ENCODE results near the gene GANC.
A peak's percentile ranks its signal among the peaks of the same experiment; 100 is the strongest.
"Not testable (repeated sequence)": the region's sequence is repeated elsewhere in the genome, so short reads cannot be mapped to it uniquely, and the experiment has no call there.

The GANC gene, protein sequence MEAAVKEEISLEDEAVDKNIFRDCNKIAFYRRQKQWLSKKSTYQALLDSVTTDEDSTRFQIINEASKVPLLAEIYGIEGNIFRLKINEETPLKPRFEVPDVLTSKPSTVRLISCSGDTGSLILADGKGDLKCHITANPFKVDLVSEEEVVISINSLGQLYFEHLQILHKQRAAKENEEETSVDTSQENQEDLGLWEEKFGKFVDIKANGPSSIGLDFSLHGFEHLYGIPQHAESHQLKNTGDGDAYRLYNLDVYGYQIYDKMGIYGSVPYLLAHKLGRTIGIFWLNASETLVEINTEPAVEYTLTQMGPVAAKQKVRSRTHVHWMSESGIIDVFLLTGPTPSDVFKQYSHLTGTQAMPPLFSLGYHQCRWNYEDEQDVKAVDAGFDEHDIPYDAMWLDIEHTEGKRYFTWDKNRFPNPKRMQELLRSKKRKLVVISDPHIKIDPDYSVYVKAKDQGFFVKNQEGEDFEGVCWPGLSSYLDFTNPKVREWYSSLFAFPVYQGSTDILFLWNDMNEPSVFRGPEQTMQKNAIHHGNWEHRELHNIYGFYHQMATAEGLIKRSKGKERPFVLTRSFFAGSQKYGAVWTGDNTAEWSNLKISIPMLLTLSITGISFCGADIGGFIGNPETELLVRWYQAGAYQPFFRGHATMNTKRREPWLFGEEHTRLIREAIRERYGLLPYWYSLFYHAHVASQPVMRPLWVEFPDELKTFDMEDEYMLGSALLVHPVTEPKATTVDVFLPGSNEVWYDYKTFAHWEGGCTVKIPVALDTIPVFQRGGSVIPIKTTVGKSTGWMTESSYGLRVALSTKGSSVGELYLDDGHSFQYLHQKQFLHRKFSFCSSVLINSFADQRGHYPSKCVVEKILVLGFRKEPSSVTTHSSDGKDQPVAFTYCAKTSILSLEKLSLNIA (N-terminal part only)

DNA sequence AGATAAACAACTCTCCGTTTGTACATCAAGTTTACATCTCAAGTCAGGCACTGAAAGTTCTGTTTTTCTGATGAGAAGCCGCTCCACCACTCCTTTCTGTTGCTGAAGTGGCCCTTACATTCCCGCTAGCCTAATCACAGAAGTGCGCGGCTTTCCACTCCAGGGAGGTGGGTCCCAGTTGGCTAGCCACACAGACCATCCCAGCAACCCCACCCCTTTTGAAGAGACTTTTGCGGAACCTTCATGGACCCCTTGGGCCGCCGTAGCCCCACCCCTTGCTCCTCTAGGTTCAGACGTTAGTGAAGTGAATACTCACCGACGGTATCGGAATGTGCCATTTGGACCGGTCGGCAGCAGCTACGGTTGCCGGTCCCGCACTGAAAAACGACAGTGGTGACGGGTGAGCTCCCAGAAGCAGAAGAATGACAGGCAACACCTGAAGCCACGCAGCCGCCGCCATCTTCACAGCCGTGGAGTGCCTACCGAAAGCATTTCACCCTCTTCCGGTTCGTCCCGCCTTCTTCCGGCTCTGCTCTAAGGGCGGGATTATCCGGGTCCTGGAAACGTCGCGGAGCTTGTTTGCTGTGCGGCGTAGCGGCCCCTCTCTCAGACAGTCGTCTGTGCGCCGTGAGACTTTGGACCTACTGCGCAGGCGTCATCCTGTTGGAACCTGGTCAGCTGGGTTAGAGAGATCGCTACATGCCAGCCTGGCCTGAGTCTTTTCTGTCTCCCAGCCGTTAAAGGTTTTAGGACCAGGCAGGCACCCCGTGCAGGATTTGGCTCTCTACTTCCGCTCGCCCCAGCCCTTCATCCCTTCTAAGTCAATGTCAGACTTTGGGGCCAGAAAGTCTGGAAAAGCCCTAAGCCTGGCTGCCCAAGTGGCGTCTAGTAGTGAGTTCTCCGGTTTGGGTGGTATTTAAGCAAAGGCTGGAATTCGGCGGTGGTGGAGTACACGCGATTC lies at the start of gene GANC, which contains the start of gene TMEM87A:
TSS of gene GANC (plus strand) at position 263 of the 961 bp plus-strand sequence. CDS start 1,281 bp downstream, outside the sequence.
TSS of gene TMEM87A (minus strand) at position 495 of the 961 bp plus-strand sequence. CDS start at position 460, 35 bp downstream.
- TF ChIP-seq ZNF274 (IDR thresholded peaks at IDR 0.05; ENCODE audit: low read depth, low read length) (no peak), SUZ12 (IDR thresholded peaks at IDR 0.05; ENCODE audit: extremely low read depth, insufficient read depth, insufficient read length) (no peak), YY1 (IDR thresholded peaks at IDR 0.05; ENCODE audit: insufficient read depth, insufficient read length) (peak; percentile 74)
- peak within 1 kb of the TSS; percentile 97 for H3K9ac ChIP-seq (ENCODE audit: insufficient read length, low read depth)
- no peaks in the 10 kb centered on the region for H3K4me1 ChIP-seq (ENCODE audit: insufficient read depth, insufficient read length)
- H3K27me3 ChIP-seq (ENCODE audit: insufficient read depth, insufficient read length) = no peaks in the 10 kb centered on the region
- DNase-seq (ENCODE audit: low read depth, low spot score) = peak; percentile 95
- H3K4me3 ChIP-seq (ENCODE audit: insufficient read length, low read depth) = peak within 1 kb of the TSS; percentile 84
- H3K9me3 ChIP-seq (ENCODE audit: insufficient read depth, low read length) = no peaks in the 10 kb centered on the region
- H3K36me3 ChIP-seq (ENCODE audit: insufficient read depth, insufficient read length, low read length) = peaks cover 12% of the 10 kb centered on the region

DNA sequence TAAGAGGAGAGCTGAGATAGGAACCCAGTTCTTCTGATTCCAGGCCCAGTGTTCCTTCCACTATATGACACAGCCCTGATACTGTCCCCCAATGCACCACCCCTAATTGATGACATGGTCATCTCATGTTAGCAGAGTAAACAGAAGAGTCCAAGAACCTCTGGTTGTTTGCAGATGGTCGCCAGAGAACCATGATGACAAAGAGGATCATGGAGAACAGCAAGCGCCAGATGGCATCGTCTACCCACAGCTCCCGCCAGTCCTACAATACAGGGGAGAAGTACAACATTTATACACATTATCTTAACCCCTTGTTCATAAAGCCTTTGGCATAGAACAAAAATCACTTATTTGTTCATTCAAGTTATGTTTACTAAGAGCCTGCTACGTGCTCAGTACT lies 46.4 kb upstream of the GANC start:
- no peak for DNase-seq (ENCODE audit: low read depth, low spot score)
- H3K4me3 ChIP-seq (ENCODE audit: insufficient read length, low read depth) = no peak overlapping the region
- H3K9me3 ChIP-seq (ENCODE audit: insufficient read depth, low read length) = no peaks in the 10 kb centered on the region
- no peaks in the 10 kb centered on the region for H3K27me3 ChIP-seq (ENCODE audit: insufficient read depth, insufficient read length)
- H3K36me3 ChIP-seq (ENCODE audit: insufficient read depth, insufficient read length, low read length) = peaks cover 74% of the 10 kb centered on the region
- TF ChIP-seq ZNF274 (IDR thresholded peaks at IDR 0.05; ENCODE audit: low read depth, low read length) (no peak), YY1 (IDR thresholded peaks at IDR 0.05; ENCODE audit: insufficient read depth, insufficient read length) (no peak), SUZ12 (IDR thresholded peaks at IDR 0.05; ENCODE audit: extremely low read depth, insufficient read depth, insufficient read length) (no peak)
- no peaks in the 10 kb centered on the region for H3K4me1 ChIP-seq (ENCODE audit: insufficient read depth, insufficient read length)
- no peak overlapping the region for H3K9ac ChIP-seq (ENCODE audit: insufficient read length, low read depth)

DNA sequence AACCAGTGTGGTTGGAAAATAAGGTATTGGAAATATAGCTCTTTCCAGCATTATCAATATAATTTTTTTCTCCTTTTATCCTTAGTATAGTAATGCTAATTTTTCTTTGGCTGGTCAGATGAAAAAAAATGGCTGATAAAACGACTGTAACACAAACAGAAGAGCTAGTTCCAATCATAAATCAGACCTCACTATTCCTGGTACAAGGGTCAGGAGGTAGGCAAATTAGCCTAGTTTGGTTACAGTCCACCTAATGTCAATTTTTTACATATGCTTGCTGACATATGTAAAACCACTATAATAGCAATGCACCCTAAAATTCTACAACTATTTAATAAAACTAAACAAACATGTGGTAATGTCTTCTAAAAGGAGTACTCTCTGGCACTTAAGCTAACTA lies 45.0 kb upstream of the GANC start:
- Histone ChIP-seq H3K9ac (ENCODE audit: insufficient read length, low read depth) (no peak overlapping the region), H3K27me3 (ENCODE audit: insufficient read depth, insufficient read length) (no peaks in the 10 kb centered on the region), H3K36me3 (ENCODE audit: insufficient read depth, insufficient read length, low read length) (peaks cover 76% of the 10 kb centered on the region), H3K4me3 (ENCODE audit: insufficient read length, low read depth) (no peak overlapping the region), H3K4me1 (ENCODE audit: insufficient read depth, insufficient read length) (no peaks in the 10 kb centered on the region), H3K9me3 (ENCODE audit: insufficient read depth, low read length) (no peaks in the 10 kb centered on the region)
- DNase-seq (ENCODE audit: low read depth, low spot score) = no peak
- TF ChIP-seq SUZ12 (IDR thresholded peaks at IDR 0.05; ENCODE audit: extremely low read depth, insufficient read depth, insufficient read length) (no peak), ZNF274 (IDR thresholded peaks at IDR 0.05; ENCODE audit: low read depth, low read length) (no peak), YY1 (IDR thresholded peaks at IDR 0.05; ENCODE audit: insufficient read depth, insufficient read length) (no peak)

DNA sequence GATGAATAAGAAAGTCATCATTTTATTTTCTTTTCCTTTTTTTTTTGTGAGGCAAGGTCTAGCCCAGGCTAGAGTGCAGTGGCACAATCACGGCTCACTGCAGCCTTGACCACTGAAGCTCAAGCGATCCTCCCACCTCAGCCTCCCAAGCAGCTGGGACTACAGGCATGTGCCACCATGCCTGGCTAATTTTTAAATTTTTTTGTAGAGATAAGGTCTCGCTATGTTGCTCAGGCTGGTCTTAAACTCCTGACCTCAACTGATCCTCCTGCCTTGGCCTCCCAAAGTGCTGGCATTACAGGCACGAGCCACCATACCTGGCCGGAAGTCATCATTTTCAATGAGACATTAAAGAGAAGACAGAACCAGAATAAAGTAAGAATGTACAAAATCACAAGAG lies 44.0 kb upstream of the GANC start:
- not testable (repeated sequence) for H3K4me1 ChIP-seq (ENCODE audit: insufficient read depth, insufficient read length); DNase-seq (ENCODE audit: low read depth, low spot score); H3K27me3 ChIP-seq (ENCODE audit: insufficient read depth, insufficient read length); H3K9me3 ChIP-seq (ENCODE audit: insufficient read depth, low read length); H3K4me3 ChIP-seq (ENCODE audit: insufficient read length, low read depth); H3K9ac ChIP-seq (ENCODE audit: insufficient read length, low read depth)
- H3K36me3 ChIP-seq (ENCODE audit: insufficient read depth, insufficient read length, low read length) = peaks cover 68% of the 10 kb centered on the region

DNA sequence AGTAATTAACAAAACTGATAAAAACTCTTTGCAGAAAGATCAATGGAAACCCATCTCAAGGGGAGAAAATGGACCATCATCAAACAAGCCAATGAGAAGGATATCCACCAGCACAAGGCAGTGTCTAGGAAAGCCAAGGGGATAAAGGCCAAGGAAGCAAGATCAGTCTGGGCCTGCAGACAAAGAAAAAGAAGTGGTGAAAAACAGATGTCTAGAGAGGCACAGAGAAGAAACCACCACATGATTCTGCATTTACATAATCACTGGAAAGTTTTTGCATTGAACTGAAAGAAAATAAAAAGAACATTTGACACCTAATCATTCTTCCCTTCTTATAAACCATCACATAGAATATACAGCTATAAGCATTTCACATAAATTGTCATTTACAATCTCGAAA lies 41.9 kb upstream of the GANC start:
- Histone ChIP-seq H3K4me1 (ENCODE audit: insufficient read depth, insufficient read length) (no peaks in the 10 kb centered on the region), H3K9ac (ENCODE audit: insufficient read length, low read depth) (no peak overlapping the region), H3K36me3 (ENCODE audit: insufficient read depth, insufficient read length, low read length) (peaks cover 58% of the 10 kb centered on the region), H3K9me3 (ENCODE audit: insufficient read depth, low read length) (no peaks in the 10 kb centered on the region), H3K4me3 (ENCODE audit: insufficient read length, low read depth) (no peak overlapping the region), H3K27me3 (ENCODE audit: insufficient read depth, insufficient read length) (no peaks in the 10 kb centered on the region)
- TF ChIP-seq YY1 (IDR thresholded peaks at IDR 0.05; ENCODE audit: insufficient read depth, insufficient read length) (no peak), SUZ12 (IDR thresholded peaks at IDR 0.05; ENCODE audit: extremely low read depth, insufficient read depth, insufficient read length) (no peak), ZNF274 (IDR thresholded peaks at IDR 0.05; ENCODE audit: low read depth, low read length) (no peak)
- DNase-seq (ENCODE audit: low read depth, low spot score) = no peak

DNA sequence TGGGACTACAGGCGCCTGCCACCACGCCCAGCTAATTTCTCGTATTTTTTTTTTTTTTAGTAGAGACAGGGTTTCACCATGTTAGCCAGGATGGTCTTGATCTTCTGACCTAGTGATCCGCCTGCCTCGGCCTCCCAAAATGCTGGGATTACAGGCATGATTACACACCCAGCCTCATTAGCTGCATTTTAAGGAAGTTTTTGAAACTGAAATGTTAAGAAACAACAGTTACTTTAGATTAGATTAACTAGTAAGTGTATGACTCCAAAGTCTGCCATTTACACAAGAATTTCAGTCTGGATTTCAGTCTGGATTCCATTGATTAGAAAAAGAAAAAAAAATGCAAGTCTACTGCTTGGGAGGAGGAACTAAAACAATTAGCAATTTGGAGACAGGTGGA lies 40.4 kb upstream of the GANC start:
- Histone ChIP-seq H3K36me3 (ENCODE audit: insufficient read depth, insufficient read length, low read length) (peaks cover 57% of the 10 kb centered on the region), H3K4me1 (ENCODE audit: insufficient read depth, insufficient read length) (no peaks in the 10 kb centered on the region), H3K4me3 (ENCODE audit: insufficient read length, low read depth) (no peak overlapping the region), H3K9me3 (ENCODE audit: insufficient read depth, low read length) (no peaks in the 10 kb centered on the region), H3K9ac (ENCODE audit: insufficient read length, low read depth) (no peak overlapping the region), H3K27me3 (ENCODE audit: insufficient read depth, insufficient read length) (no peaks in the 10 kb centered on the region)
- no peak for DNase-seq (ENCODE audit: low read depth, low spot score)
- TF ChIP-seq ZNF274 (IDR thresholded peaks at IDR 0.05; ENCODE audit: low read depth, low read length) = no peak
- TF ChIP-seq YY1 (IDR thresholded peaks at IDR 0.05; ENCODE audit: insufficient read depth, insufficient read length) = no peak
- no peak for TF ChIP-seq SUZ12 (IDR thresholded peaks at IDR 0.05; ENCODE audit: extremely low read depth, insufficient read depth, insufficient read length)
